Neutrophil (primary cell): Measurements from ENCODE around the gene BCL6.

Experiments used
- H3K27ac ChIP-seq: fragments of 200-600 bp; sonication (generic); 2 replicates; pipeline ENCODE4 v1.5.1; 2016; ENCODE audit warnings: mild to moderate bottlenecking, moderate library complexity
- H3K27me3 ChIP-seq: fragments of 200-600 bp; sonication (generic); 2 replicates; pipeline ENCODE4 v1.6.0; 2016; ENCODE audit warnings: mild to moderate bottlenecking
- H3K36me3 ChIP-seq: fragments of 200-600 bp; sonication (generic); 2 replicates; pipeline ENCODE4 v1.5.1; 2017
- H3K4me1 ChIP-seq, 2 experiments: fragments of 200-600 bp in 1 of 2; sonication (generic) in 1 of 2; 1 replicate in 1 of 2; 2 replicates in 1 of 2; pipeline versions ENCODE4 v1.5.1 to v1.6.1; 2013 to 2016; ENCODE audit warnings: low read depth in 1 of 2, low read length in 1 of 2, mild to moderate bottlenecking in 1 of 2, moderate library complexity in 1 of 2; ENCODE audit not compliant: control insufficient read depth in 1 of 2, insufficient read depth in 1 of 2
- H3K4me3 ChIP-seq, 2 experiments: fragments of 200-600 bp in 1 of 2; sonication (generic) in 1 of 2; 1 replicate in 1 of 2; 2 replicates in 1 of 2; pipeline ENCODE4 v1.5.1; 2013 to 2016; ENCODE audit warnings: low read depth in 1 of 2, low read length in 1 of 2, mild to moderate bottlenecking in 1 of 2, moderate library complexity in 1 of 2
- H3K9me3 ChIP-seq: fragments of 200-600 bp; sonication (generic); 2 replicates; pipeline ENCODE4 v1.5.1; 2016
- CTCF ChIP-seq: fragments of 200-600 bp; sonication (generic); IDR thresholded peaks from 2 replicates; pipeline ENCODE4 v1.5.1; 2016; ENCODE audit warnings: antibody characterized with exemption

The BCL6 gene

GRCh38 chr3:187718802-187719201, 26.5 kb downstream of the BCL6 start:
- TF ChIP-seq CTCF, result no peak
- no peaks in the 10 kb centered on the region for H3K27me3 ChIP-seq
- no peak overlapping the region for H3K27ac ChIP-seq
- peaks cover 5% of the 10 kb centered on the region for H3K9me3 ChIP-seq
- peaks cover 41% of the 10 kb centered on the region for H3K36me3 ChIP-seq
- no peak overlapping the region for H3K4me3 ChIP-seq
- no peaks in the 10 kb centered on the region for H3K4me1 ChIP-seq

GRCh38 chr3:187717572-187717971, 27.7 kb downstream of the BCL6 start:
- no peaks in the 10 kb centered on the region for H3K27me3 ChIP-seq
- H3K4me1 ChIP-seq, result no peaks in the 10 kb centered on the region
- H3K27ac ChIP-seq, result no peak overlapping the region
- no peak for TF ChIP-seq CTCF
- peaks cover 29% of the 10 kb centered on the region for H3K36me3 ChIP-seq
- no peak overlapping the region for H3K4me3 ChIP-seq
- H3K9me3 ChIP-seq, result peaks cover 4% of the 10 kb centered on the region

GRCh38 chr3:187714404-187714979, 30.8 kb downstream of the BCL6 start:
- Histone ChIP-seq H3K4me1 (no peaks in the 10 kb centered on the region), H3K27me3 (no peaks in the 10 kb centered on the region), H3K9me3 (no peaks in the 10 kb centered on the region), H3K27ac (no peak overlapping the region), H3K36me3 (no peaks in the 10 kb centered on the region), H3K4me3 (no peak overlapping the region)
- TF ChIP-seq CTCF, result peak; percentile 89

GRCh38 chr3:187713504-187713903, 31.8 kb downstream of the BCL6 start:
- no peaks in the 10 kb centered on the region for H3K9me3 ChIP-seq
- no peaks in the 10 kb centered on the region for H3K36me3 ChIP-seq
- H3K27ac ChIP-seq, result no peak overlapping the region
- no peaks in the 10 kb centered on the region for H3K27me3 ChIP-seq
- no peak overlapping the region for H3K4me3 ChIP-seq
- TF ChIP-seq CTCF, result no peak
- no peaks in the 10 kb centered on the region for H3K4me1 ChIP-seq

- Histone ChIP-seq H3K36me3 (no peaks in the 10 kb centered on the region), H3K27ac (no peak overlapping the region), H3K4me1 (no peaks in the 10 kb centered on the region), H3K4me3 (no peak overlapping the region), H3K9me3 (no peaks in the 10 kb centered on the region), H3K27me3 (no peaks in the 10 kb centered on the region)
- TF ChIP-seq CTCF, result no peak
These were observed 36.1 kb downstream of the BCL6 start for GRCh38 chr3:187709155-187709554.

- H3K4me1 ChIP-seq, result no peaks in the 10 kb centered on the region
These were observed 36.6 kb downstream of the BCL6 start for GRCh38 chr3:187708696-187709095.

More at GRCh38 chr3:187708696-187709095, 36.6 kb downstream of the BCL6 start:
- no peaks in the 10 kb centered on the region for H3K36me3 ChIP-seq
- H3K4me3 ChIP-seq, result no peak overlapping the region
- H3K9me3 ChIP-seq, result no peaks in the 10 kb centered on the region
- no peak overlapping the region for H3K27ac ChIP-seq
- TF ChIP-seq CTCF, result no peak
- no peaks in the 10 kb centered on the region for H3K27me3 ChIP-seq
